AG08395 (cell line): ENCODE data around the gene ABCA2.

ENCODE experiments used
- DNase-seq: peaks from one replicate; pipeline ENCODE4 v3.0.0; 2012; ENCODE audit warnings: mixed read lengths, low spot score

The ABCA2 gene

DNA sequence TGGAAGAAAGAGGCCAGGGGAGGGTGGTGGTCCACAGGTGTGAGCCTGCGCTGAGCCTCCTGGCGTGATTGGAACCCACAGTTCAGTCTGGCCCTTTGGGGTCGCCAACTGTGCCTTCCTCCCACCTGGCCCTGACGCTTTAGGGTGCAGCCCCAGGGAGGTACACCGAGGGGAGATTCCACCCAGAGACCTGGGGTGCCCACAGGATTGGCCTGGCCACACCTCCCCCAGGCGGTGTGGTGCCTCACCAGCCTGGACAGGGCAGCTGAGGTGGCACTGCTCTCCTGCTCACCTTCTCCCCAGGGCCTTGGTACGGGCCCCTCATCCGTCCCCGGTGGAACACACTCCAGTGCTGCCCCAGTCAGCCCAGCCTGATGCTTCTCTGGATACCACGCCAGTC lies 30.7 kb downstream of the ABCA2 start:
- DNase-seq = no peak

GRCh38 chr9:136996361-136997292 lies 31.4 kb downstream of the ABCA2 start, which contains the start of gene CLIC3:
TSS of gene CLIC3 (minus strand) at chr9:136996568. CDS start at chr9:136996543, 25 bp downstream.
- no peak for DNase-seq

- DNase-seq = peak; percentile 56
Observed at GRCh38 chr9:136995772-136996311, 32.2 kb downstream of the ABCA2 start.

GRCh38 chr9:136995362-136995761 lies 32.7 kb downstream of the ABCA2 start:
- no peak for DNase-seq

GRCh38 chr9:136994888-136995230 lies 33.2 kb downstream of the ABCA2 start:
- DNase-seq = no peak

- DNase-seq = no peak
Observed at GRCh38 chr9:136994180-136994887, 33.7 kb downstream of the ABCA2 start.

- no peak for DNase-seq
Observed at GRCh38 chr9:136992819-136993369, 35.1 kb downstream of the ABCA2 start.

DNA sequence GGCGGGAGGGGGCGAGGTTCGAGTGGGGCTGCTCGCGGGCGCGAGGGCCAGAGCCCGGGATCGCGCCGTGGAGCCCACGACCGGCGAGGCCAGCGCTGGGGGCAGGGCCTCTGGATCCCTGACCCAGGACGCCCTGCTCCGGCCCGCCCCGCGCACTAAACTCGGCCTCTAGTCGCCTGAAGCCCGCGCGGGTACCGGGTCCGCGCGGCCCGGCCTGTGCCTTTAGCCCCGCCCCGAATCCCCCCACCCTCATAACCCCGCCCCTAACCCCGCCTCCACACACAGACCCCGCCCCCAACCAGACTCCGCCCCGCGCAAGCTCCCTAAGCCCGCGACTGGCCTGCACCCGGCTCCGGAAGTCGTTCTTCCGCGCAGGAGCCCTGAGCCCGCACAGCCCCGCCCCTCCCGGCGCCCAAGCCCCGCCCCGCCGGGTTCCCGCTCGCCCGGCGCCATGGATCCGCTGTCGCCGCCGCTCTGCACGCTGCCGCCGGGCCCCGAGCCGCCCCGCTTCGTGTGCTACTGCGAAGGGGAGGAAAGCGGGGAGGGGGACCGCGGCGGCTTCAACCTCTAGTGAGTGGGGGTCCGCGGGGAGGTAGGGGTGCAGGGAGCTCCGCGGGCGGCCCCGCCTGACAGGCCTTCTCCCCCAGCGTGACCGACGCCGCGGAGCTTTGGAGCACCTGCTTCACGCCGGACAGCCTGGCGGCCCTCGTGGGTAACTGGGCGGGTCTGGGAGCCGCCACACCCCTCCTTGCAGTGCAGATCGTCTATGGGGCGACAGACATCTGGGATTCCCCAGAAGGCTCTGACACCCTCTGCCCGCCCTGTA lies 35.8 kb downstream of the ABCA2 start, which contains the start of gene PAXX:
Gene PAXX, plus strand, starts transcription at position 430 of the 826 bp plus-strand sequence. Its CDS starts 22 bp downstream, at position 452.
- DNase-seq = peak; percentile 98

DNA sequence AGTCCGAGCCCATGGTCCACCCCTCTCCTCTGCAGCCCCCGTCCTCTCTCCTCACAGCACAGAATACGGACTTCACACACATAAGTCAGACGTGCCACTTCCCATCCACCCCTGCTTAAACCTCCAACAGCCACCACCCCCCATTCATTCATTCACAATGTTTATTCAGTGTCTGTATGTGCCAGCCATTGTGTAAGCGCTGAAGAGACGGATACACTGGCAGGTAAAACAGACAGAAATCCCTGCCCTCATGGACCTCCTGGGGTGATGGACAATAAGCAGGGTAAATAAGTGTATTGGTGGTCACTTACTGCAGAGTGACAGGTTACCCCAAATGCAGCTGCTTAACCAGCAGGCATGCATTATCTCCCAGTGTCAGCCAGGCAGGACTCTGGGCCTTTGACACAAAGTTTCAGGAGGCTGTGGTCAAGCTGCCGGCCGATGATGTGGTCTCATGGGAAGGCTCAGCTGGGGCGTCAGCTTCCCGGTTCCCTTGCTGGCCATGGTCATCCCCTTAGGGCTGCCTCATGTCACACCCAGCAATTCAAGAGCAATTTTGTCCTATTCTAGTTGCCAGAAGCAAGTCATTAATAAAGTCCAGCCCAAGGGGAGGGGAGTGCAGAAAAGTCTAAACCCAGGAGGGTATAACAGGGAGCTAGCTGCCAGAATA lies 37.7 kb downstream of the ABCA2 start:
- DNase-seq = no peak

DNA sequence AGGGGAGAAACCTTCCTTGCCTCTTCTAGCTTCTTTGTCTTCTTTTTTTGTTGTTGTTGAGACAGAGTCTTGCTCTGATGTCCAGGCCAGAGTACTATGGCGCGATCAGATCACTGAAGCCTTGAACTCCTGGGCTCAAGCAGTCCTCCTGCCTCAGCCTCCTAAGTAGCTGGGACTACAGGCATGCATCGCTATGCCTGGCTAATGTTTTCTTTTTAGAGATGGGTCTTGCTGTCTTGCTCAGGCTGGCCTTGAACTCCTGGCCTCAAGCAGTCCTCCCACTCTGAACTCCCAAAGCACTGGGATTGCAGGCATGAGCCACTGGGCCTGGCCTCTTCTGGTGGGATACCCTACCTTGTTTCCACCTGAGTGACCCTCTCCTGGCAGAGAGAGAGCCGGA lies 39.2 kb downstream of the ABCA2 start:
- no peak for DNase-seq

GRCh38 chr9:136985853-136986252 lies 42.2 kb downstream of the ABCA2 start:
- DNase-seq = no peak

GRCh38 chr9:136985027-136985602 lies 42.9 kb downstream of the ABCA2 start:
- DNase-seq = no peak

GRCh38 chr9:136984464-136985026 lies 43.5 kb downstream of the ABCA2 start:
- DNase-seq = no peak

- no peak for DNase-seq
Observed at GRCh38 chr9:136983656-136984314, 44.3 kb downstream of the ABCA2 start.

- no peak for DNase-seq
Observed at GRCh38 chr9:136983167-136983566, 44.9 kb downstream of the ABCA2 start.

DNA sequence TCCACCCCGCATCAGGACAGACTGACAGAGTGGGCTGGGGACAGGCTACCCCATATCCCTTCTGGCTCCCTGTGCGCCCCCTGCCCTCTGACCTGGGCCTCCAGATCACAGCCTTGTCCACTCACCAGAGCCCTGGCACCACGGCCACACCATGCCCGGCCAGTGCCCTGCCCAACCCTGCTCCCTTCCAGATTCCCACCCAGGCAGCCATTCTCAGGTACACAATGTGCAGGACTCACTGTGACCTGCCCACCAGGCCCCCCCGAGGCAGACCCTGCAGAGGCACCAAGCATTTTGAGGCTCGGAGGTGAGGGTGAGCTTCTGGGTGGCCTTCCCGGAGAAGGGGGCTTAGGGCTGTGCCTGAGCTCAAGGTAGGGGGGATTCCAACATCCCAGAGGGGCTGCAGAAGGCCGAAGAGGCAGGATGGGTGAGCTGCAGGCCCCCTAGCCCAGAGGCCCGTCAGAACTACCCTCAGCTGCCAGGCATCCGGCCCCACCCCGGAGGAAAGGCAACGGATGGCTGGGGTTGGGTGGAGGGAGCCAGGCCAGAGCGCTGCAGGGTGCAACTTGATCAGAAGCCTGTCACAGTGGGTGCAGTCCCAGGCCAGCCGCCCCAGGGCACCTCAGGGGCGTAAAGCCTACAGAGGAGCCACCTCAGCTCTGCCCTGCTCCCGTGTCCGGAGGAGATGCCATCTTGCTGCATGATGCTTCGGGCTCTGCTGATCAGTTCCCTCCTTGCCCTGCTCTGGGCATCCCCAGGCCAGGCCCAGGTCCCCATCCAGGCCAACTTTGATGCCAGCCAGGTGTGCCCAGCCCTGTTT lies 45.6 kb downstream of the ABCA2 start, which contains the start of gene LCNL1:
Gene LCNL1, plus strand, starts transcription at position 762 of the 820 bp plus-strand sequence. CDS start 594 bp downstream, outside the sequence.
- no peak for DNase-seq

DNA sequence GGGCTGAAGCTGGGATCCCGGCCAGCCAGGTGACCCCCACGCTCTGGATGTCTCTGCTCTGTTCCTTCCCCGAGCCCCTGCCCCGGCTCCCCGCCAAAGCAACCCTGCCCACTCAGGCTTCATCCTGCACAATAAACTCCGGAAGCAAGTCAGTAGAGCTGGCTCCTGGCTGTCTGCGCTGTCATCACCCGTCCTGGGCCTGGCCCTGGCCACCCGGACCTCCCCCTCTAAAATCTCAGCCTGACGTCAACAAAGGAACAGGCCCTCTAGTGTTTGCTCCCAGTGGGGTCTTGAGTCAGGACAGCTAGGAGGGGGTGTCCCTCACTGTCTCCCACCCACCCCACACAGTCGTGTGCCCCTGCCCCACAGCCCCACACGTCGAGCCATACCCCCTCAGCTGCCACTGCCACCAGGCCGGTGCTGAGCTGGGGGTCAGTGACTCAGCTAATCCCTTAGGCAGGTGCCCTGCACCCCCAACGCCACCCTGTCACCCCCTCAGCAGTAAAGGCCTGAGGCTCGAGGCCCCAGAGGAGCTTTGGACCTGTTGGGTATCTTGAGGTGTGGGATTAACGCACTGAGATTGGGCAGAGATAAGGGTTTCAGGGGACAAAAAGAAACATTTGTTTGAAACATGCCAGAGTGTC lies 46.3 kb downstream of the ABCA2 start:
- DNase-seq = peak; percentile 35
